Liver (tissue), 9 donors: ENCODE results near the gene UBE2M. TPM values are rescaled to one million over a fixed set of nuclear protein-coding genes. Genes with fewer than 3 reads are reported as not detected.

ENCODE experiments used
- DNase-seq: peaks from one replicate; pipeline ENCODE4 v3.0.0-alpha.2; 2017; ENCODE audit warnings: low spot score
- H3K27ac ChIP-seq, 2 donors: one replicate each; pipeline ENCODE4 v1.7.0; 2013; ENCODE audit warnings: inconsistent platforms in 2 of 2, low read length in 2 of 2, control low read depth in 1 of 2, low read depth in 1 of 2, mild to moderate bottlenecking in 1 of 2
- H3K27me3 ChIP-seq, 4 donors: one replicate each; pipeline versions ENCODE4 v1.6.1 to v1.7.0; 2013; ENCODE audit warnings: low read length in 3 of 4, inconsistent platforms in 1 of 4, mild to moderate bottlenecking in 1 of 4, moderate library complexity in 1 of 4; ENCODE audit not compliant: control insufficient read depth in 4 of 4, insufficient read depth in 4 of 4
- H3K36me3 ChIP-seq, 4 donors: one replicate each; pipeline versions ENCODE4 v1.6.1 to v1.7.0; 2013; ENCODE audit warnings: low read length in 3 of 4, mild to moderate bottlenecking in 3 of 4, low read depth in 1 of 4, moderate library complexity in 1 of 4; ENCODE audit not compliant: control insufficient read depth in 4 of 4, insufficient read depth in 3 of 4
- H3K4me1 ChIP-seq, 4 donors: one replicate each; pipeline versions ENCODE4 v1.6.1 to v1.7.0; 2013; ENCODE audit warnings: low read length in 3 of 4, mild to moderate bottlenecking in 3 of 4, moderate library complexity in 1 of 4; ENCODE audit not compliant: control insufficient read depth in 4 of 4, insufficient read depth in 4 of 4
- H3K4me3 ChIP-seq, 3 donors: one replicate each; pipeline versions ENCODE4 v1.6.1 to v1.7.0; 2013; ENCODE audit warnings: low read length in 3 of 3, control low read depth in 1 of 3, low read depth in 1 of 3, mild to moderate bottlenecking in 1 of 3
- H3K9ac ChIP-seq, 2 donors: one replicate each; pipeline ENCODE4 v1.7.0; 2013; ENCODE audit warnings: low read length in 2 of 2, mild to moderate bottlenecking in 2 of 2, moderate library complexity in 2 of 2, control low read depth in 1 of 2, low read depth in 1 of 2
- H3K9me3 ChIP-seq, 4 donors: one replicate each; pipeline versions ENCODE4 v1.6.1 to v1.7.0; 2013; ENCODE audit warnings: low read length in 3 of 4; ENCODE audit not compliant: control insufficient read depth in 4 of 4
- EGR1 ChIP-seq, 2 donors: IDR thresholded peaks; 2 replicates each; pipeline ENCODE4 v1.6.1; 2016 to 2018; ENCODE audit warnings: antibody characterized with exemption in 2 of 2, low read depth in 2 of 2
- FOXA1 ChIP-seq: IDR thresholded peaks from 2 replicates; pipeline ENCODE4 v1.6.1; 2016; ENCODE audit warnings: antibody characterized with exemption
- FOXA2 ChIP-seq: IDR thresholded peaks from 2 replicates; pipeline ENCODE4 v1.6.1; 2016; ENCODE audit warnings: antibody characterized with exemption
- GABPA ChIP-seq, 2 donors: IDR thresholded peaks in 1 of 2; conservative IDR thresholded peaks in 1 of 2; 2 replicates each; pipeline ENCODE4 v1.6.1; 2016; ENCODE audit warnings: antibody characterized with exemption in 2 of 2, mild to moderate bottlenecking in 1 of 2, moderate library complexity in 1 of 2
- HNF4A ChIP-seq, 2 donors: conservative IDR thresholded peaks; 2 replicates each; pipeline ENCODE4 v1.6.1; 2016; ENCODE audit warnings: antibody characterized with exemption in 2 of 2, mild to moderate bottlenecking in 2 of 2
- HNF4G ChIP-seq: IDR thresholded peaks from 2 replicates; pipeline ENCODE4 v1.6.1; 2016; ENCODE audit warnings: antibody characterized with exemption
- JUND ChIP-seq, 2 donors: IDR thresholded peaks; 2 replicates each; pipeline ENCODE4 v1.6.1; 2016; ENCODE audit warnings: antibody characterized with exemption in 2 of 2
- RAD21 ChIP-seq, 2 donors: IDR thresholded peaks; 2 replicates each; pipeline ENCODE4 v1.6.1; 2016; ENCODE audit warnings: antibody characterized with exemption in 2 of 2, mild to moderate bottlenecking in 2 of 2
- RXRA ChIP-seq, 2 donors: IDR thresholded peaks; 2 replicates each; pipeline ENCODE4 v1.6.1; 2017 to 2018; ENCODE audit warnings: antibody characterized with exemption in 2 of 2, mild to moderate bottlenecking in 1 of 2
- SP1 ChIP-seq: IDR thresholded peaks from 2 replicates; pipeline ENCODE4 v1.6.1; 2018; ENCODE audit warnings: antibody characterized with exemption, mild to moderate bottlenecking
- TAF1 ChIP-seq: conservative IDR thresholded peaks from 2 replicates; pipeline ENCODE4 v1.6.1; 2016; ENCODE audit warnings: antibody characterized with exemption, mild to moderate bottlenecking
- YY1 ChIP-seq: IDR thresholded peaks from 2 replicates; pipeline ENCODE4 v1.6.1; 2016; ENCODE audit warnings: antibody characterized with exemption, mild to moderate bottlenecking
- WGBS: extraction: QIAGEN DNeasy Blood & Tissue Kit; methylation state at CpG from one replicate; pipeline ENCODE4 v1.1.7; 2013; 5-methylcytosine and 5-hydroxymethylcytosine counted together
- polyA plus RNA-seq, 2 donors: library from polyadenylated mRNA; stranded (reverse) in 1 of 2; unstranded in 1 of 2; fragments of 200-250 nt in 1 of 2; fragments of >200 nt in 1 of 2; fragmentation: Nextera tagmentation in 1 of 2; extraction: Ambion mirVana in 1 of 2; gene quantifications; one replicate each; pipeline versions ENCODE4 v1.2.1 to v1.2.3, GENCODE V29; 2013 to 2015
- total RNA-seq, 2 donors: library from RNA; depleted of rRNA; stranded (reverse); fragments of >200 nt; gene quantifications; one replicate each; pipeline ENCODE4 v1.2.3, GENCODE V29; 2014
- TF ChIP-seq, protein P1 (sequence below): IDR thresholded peaks from 2 replicates; pipeline ENCODE4 v1.6.1; 2016; ENCODE audit warnings: antibody characterized with exemption
- TF ChIP-seq, protein P2 (sequence below): IDR thresholded peaks from 2 replicates; pipeline ENCODE4 v1.6.1; 2016; ENCODE audit warnings: antibody characterized with exemption, mild to moderate bottlenecking
- TF ChIP-seq, protein P3 (sequence below): IDR thresholded peaks from 2 replicates; pipeline ENCODE4 v1.6.1; 2016; ENCODE audit warnings: antibody characterized with exemption
- TF ChIP-seq, protein P4 (sequence below): fragments of 150-350 bp; IDR thresholded peaks from 2 replicates; pipeline ENCODE4 v1.5.1; 2017; ENCODE audit warnings: improper control_type of control experiment, low read depth, low read length; ENCODE audit not compliant: missing input control
- donor health status: healthy.
- donor health status: healthy.
- donor health status: healthy.
- donor health status: healthy.
- donor health status: healthy.

Gene UBE2M
- total and polyA plus RNA-seq, 4 donors: 7.6 to 30.7 (median 17.7) TPM

DNA sequence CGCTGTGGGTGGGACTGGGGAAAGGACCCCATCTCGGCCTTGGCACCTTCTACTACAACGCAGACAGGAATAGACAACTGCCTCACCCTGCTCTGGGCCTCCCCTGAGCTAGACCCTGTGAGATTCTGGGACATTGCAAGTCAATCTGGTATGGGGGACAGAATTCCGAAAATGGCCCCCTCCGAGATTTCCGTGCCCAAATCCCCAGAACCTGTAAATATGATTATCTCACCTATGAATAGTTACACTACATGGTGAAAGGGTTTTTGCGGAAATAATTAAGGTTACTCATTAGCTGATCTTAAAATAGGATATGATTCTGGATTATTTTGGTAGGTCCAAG, 38.2 kb downstream of the UBE2M start:
- no peak for DNase-seq
- H3K36me3 ChIP-seq: peaks cover 0 to 9% (median 3%) of the 10 kb centered on the region in 4 donors
- peaks cover 2 to 37% (median 20%) of the 10 kb centered on the region in 4 donors for H3K4me1 ChIP-seq
- H3K27me3 ChIP-seq: no peaks in the 10 kb centered on the region
- peak overlapping the region; percentile 95 for H3K27ac ChIP-seq
- no peak for TF ChIP-seq RXRA (IDR thresholded peaks at IDR 0.05)
- TF ChIP-seq, protein P1, sequence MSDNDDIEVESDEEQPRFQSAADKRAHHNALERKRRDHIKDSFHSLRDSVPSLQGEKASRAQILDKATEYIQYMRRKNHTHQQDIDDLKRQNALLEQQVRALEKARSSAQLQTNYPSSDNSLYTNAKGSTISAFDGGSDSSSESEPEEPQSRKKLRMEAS: no peak
- no peak for TF ChIP-seq HNF4A (conservative IDR thresholded peaks at IDR 0.05)
- no peak for TF ChIP-seq HNF4G
- TF ChIP-seq GABPA (IDR thresholded peaks at IDR 0.05 in 1 of 2, conservative IDR thresholded peaks at IDR 0.05 in 1 of 2): no peak
- TF ChIP-seq, protein P2, sequence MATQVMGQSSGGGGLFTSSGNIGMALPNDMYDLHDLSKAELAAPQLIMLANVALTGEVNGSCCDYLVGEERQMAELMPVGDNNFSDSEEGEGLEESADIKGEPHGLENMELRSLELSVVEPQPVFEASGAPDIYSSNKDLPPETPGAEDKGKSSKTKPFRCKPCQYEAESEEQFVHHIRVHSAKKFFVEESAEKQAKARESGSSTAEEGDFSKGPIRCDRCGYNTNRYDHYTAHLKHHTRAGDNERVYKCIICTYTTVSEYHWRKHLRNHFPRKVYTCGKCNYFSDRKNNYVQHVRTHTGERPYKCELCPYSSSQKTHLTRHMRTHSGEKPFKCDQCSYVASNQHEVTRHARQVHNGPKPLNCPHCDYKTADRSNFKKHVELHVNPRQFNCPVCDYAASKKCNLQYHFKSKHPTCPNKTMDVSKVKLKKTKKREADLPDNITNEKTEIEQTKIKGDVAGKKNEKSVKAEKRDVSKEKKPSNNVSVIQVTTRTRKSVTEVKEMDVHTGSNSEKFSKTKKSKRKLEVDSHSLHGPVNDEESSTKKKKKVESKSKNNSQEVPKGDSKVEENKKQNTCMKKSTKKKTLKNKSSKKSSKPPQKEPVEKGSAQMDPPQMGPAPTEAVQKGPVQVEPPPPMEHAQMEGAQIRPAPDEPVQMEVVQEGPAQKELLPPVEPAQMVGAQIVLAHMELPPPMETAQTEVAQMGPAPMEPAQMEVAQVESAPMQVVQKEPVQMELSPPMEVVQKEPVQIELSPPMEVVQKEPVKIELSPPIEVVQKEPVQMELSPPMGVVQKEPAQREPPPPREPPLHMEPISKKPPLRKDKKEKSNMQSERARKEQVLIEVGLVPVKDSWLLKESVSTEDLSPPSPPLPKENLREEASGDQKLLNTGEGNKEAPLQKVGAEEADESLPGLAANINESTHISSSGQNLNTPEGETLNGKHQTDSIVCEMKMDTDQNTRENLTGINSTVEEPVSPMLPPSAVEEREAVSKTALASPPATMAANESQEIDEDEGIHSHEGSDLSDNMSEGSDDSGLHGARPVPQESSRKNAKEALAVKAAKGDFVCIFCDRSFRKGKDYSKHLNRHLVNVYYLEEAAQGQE: no peak
- no peak for TF ChIP-seq SP1
- TF ChIP-seq, protein P3, sequence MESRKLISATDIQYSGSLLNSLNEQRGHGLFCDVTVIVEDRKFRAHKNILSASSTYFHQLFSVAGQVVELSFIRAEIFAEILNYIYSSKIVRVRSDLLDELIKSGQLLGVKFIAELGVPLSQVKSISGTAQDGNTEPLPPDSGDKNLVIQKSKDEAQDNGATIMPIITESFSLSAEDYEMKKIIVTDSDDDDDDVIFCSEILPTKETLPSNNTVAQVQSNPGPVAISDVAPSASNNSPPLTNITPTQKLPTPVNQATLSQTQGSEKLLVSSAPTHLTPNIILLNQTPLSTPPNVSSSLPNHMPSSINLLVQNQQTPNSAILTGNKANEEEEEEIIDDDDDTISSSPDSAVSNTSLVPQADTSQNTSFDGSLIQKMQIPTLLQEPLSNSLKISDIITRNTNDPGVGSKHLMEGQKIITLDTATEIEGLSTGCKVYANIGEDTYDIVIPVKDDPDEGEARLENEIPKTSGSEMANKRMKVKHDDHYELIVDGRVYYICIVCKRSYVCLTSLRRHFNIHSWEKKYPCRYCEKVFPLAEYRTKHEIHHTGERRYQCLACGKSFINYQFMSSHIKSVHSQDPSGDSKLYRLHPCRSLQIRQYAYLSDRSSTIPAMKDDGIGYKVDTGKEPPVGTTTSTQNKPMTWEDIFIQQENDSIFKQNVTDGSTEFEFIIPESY: no peak
- TF ChIP-seq, protein P4, sequence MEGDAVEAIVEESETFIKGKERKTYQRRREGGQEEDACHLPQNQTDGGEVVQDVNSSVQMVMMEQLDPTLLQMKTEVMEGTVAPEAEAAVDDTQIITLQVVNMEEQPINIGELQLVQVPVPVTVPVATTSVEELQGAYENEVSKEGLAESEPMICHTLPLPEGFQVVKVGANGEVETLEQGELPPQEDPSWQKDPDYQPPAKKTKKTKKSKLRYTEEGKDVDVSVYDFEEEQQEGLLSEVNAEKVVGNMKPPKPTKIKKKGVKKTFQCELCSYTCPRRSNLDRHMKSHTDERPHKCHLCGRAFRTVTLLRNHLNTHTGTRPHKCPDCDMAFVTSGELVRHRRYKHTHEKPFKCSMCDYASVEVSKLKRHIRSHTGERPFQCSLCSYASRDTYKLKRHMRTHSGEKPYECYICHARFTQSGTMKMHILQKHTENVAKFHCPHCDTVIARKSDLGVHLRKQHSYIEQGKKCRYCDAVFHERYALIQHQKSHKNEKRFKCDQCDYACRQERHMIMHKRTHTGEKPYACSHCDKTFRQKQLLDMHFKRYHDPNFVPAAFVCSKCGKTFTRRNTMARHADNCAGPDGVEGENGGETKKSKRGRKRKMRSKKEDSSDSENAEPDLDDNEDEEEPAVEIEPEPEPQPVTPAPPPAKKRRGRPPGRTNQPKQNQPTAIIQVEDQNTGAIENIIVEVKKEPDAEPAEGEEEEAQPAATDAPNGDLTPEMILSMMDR: no peak
- TF ChIP-seq FOXA1: no peak
- TF ChIP-seq FOXA2: no peak
- TF ChIP-seq JUND (IDR thresholded peaks at IDR 0.05): no peak
- no peak for TF ChIP-seq TAF1
- no peak for TF ChIP-seq RAD21 (IDR thresholded peaks at IDR 0.05)
- no peak for TF ChIP-seq YY1
- no peak for TF ChIP-seq EGR1 (IDR thresholded peaks at IDR 0.05; ENCODE audit: low read depth in 2 of 2)
- peak overlapping the region; percentile 78 to 94 (median 88) for H3K4me3 ChIP-seq
- no peaks in the 10 kb centered on the region for H3K9me3 ChIP-seq
- H3K9ac ChIP-seq: peak overlapping the region; percentile 61 to 72
- 14% methylated on average over 7 of the region's 7 CpGs for WGBS
